NOMO-1 (cell line): ENCODE data around the gene NPTX2.

Experiments used
- DNase-seq, 2 experiments: peaks; one replicate each; lab custom pipeline; 2025; ENCODE audit not compliant: unreplicated experiment in 2 of 2; lab: John Stamatoyannopoulos, UW

Gene NPTX2

GRCh38 chr7:98651760-98652159 lies 34.7 kb downstream of the NPTX2 start:
- no peak for DNase-seq

DNA sequence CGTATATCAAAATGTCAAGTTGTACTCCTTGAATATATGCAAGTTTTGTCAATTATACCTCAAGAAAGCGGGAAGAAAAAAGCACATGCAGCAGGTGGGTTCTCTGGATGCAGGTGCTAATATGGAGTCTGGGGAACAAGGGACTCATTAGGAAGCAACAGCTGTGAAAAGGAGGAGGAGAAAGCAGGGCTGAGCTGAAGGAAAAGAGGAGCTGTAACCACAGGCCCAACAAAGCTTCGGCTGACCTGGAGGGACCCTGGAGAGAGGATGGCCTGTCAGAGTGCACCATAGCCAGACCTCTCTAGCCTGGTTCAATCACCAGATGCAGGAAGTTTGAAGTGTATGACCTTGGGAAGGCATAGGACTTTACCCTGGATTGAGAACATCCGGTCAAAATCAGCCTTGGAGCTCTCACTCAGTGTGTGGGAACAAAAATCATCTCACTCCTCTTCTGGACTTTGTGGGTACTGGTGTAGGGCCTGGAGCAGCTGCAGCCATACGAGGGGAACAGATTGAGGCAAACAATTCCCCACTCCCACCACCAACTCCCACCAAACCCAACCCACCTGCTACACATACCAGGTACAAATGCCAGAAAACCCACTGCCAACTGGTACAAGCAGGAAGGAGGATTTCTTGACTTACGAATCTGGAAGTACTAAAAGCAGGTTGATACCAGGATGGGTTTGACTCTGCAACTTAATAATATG lies 36.7 kb downstream of the NPTX2 start:
- DNase-seq, result no peak

DNA sequence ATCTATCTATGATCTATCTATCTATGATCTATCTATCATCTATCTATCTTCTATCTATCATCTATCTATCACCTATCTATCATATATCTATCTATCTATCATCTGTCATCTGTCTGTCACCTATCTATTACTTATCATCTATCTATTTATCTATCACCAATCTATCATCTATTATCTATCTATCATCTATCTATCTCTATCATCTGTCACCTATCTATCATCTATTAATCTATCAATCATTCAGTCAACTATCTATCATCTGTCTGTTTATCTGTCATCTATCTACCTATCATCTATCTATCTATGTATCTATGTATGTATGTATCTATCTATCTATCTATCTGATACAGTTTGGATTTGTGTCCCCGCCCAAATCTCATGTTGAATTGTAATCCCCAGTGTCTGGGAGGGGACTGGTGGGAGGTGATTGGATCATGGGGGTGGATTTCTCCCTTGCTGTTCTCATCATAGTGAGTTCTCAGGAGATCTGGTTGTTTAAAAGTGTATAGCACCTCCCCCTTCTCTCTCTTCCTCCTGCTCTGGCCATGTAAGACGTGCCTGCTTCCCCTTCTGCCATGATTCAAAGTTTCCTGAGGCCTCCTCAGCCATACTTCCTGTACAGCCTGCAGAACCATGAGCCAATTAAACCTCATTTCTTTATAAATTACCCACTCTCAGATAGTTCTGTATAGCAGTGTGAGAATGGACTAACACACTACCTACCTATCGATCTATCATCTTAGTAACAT lies 37.6 kb downstream of the NPTX2 start:
- no peak for DNase-seq

DNA sequence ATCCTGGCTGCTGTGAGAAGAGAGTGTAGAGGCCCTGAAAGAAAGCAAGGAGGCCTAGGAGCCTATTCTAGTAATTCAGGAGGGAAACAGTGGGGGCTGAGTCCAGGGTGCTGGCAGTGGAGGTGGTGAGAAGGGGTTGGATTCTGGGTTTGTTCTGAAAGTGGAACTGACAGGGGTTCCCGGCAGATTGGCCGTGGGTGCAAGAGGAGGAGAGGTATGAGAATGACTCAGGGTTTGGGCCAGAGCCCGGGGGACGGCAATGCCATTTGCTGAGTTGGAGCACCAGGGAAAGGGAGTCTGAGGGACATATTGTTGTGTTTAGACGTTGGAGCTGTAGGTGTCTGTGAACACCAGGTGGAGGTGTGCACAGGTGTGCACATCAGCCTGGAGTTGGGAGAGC lies 38.5 kb downstream of the NPTX2 start:
- no peak for DNase-seq

DNA sequence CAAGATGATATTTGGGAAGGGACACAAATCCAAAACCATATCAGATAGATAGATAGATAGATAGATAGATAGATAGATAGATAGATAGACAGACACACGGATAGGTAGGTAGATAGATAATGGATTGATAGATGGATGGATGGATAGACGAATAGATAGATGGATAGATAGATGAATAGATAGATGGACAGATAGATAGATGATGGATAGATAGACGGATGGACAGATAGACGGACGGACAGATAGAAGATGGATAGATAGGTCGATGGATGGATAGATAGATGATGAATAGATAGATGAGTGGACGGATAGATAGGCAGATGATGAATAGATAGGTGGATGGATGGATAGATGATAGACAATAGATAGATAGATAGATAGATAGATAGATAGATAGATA lies 39.8 kb downstream of the NPTX2 start:
- DNase-seq, result no peak

- no peak for DNase-seq
Observed at GRCh38 chr7:98657736-98658135, 40.7 kb downstream of the NPTX2 start.

GRCh38 chr7:98659756-98660155 lies 42.7 kb downstream of the NPTX2 start:
- no peak for DNase-seq

GRCh38 chr7:98661607-98662006 lies 44.5 kb downstream of the NPTX2 start:
- no peak for DNase-seq

DNA sequence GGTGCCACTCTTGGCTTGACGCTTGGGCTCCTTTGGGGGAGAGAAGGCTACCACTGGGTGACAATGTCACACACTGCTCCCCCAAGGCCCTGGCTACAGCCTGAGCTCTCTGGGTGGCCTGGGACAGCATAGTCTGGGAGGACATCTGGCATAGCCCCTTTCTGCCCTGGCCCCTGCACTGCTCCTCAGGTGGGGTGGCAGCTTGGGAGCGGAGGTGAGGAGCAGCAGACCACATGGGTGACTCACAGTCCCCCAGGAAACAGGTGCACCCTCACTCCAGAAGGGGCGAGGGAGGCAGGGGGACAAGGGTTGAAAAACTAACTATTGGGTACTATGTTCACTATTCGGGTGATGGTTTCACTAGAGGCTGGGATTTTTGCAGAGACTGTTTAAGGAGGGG lies 45.2 kb downstream of the NPTX2 start:
- no peak for DNase-seq

- DNase-seq, result no peak
Observed at GRCh38 chr7:98664882-98665281, 47.8 kb downstream of the NPTX2 start.

DNA sequence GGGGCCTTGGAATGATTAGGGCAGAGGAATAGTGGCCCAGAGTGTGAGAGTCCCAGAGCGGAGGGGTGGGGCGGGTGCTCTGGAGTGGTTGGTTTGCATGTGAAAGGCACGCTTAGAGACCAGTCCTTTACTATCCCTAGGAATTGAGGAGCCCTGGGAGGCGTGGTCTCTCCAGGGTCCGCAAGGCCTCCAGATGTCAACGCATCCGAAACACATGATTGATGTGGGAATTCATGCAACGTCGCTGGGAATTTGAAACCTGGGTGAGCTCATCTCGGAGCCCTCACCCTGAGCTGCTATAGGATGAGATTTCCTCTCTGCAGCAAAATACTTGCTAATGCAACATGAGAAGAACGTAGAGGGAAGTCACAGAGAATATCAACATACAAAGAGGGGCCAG lies 51.2 kb downstream of the NPTX2 start:
- no peak for DNase-seq

GRCh38 chr7:98669329-98670000 lies 52.4 kb downstream of the NPTX2 start:
- no peak for DNase-seq

GRCh38 chr7:98670186-98670585 lies 53.1 kb downstream of the NPTX2 start:
- no peak for DNase-seq

- DNase-seq, result no peak
Observed at GRCh38 chr7:98671733-98672331, 54.7 kb downstream of the NPTX2 start.

GRCh38 chr7:98674461-98674860 lies 57.4 kb downstream of the NPTX2 start:
- no peak for DNase-seq

DNA sequence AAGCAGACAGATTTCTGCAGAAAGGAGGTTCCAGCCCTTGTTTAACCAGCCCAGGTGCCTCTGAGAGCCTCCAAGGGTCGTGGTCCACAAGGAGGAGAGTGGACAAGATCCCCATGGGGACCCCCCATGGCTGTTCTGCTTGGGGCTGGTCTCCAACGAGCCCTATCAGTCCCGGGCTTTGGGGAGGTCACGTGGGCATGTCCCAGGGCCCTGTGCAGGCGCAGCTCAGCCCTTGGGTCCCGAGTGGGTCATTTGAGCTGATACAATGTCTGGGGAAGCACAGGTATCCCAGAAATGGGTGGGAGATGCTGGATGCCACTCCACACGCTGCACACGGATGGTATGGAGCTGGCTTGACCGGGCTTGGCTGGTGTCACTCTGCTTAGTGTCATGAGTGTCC lies 57.8 kb downstream of the NPTX2 start:
- DNase-seq, result no peak

- no peak for DNase-seq
Observed at GRCh38 chr7:98678215-98678614, 61.1 kb downstream of the NPTX2 start.
